Stimulated activated CD8-positive, alpha-beta memory T cell treated with anti-CD3 and anti-CD28 coated beads, Interleukin-12 subunit alpha, Interleukin-12 subunit beta, amount 100 ng/mL, for 4 hours (primary cell): ENCODE data around the gene TRRAP.
"Not testable (repeated sequence)": the region's sequence is repeated elsewhere in the genome, so short reads cannot be mapped to it uniquely, and the experiment has no call there.

Experiments
- DNase-seq: peaks from one replicate; pipeline ENCODE4 v3.0.0-alpha.2; 2020; ENCODE audit warnings: low read depth

TRRAP gene

GRCh38 chr7:98878365-98879197, at the start of gene TRRAP:
Gene TRRAP (plus strand): TSS chr7:98878532. CDS start chr7:98881151, 2,619 bp downstream.
- DNase-seq = peak; percentile 66

DNA sequence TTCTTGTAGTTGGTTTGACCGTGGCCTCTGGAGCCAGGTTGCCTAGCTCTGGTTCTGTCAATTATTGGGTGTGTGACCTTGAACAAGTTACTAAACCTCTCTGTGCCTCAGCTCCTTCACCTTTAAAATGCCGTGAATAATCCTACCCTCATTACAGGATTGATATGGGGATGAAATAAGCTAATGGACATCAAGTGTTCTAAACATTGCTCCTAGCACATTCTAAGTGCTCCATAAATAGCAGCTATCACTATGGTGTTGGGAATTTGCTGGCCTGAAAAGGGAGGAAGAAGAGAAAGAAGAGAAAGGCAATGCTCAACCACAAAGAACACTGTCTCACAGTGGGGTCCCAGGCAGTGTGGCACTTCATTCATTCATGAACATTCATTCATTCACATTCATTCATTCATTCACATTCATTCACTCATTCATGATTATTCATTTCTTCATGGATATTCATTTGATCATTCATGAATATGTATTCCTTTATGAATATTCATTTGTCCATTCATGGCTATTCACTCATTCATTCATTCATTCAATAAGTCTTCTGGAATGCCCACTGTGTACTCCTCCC, 47.3 kb upstream of the TRRAP start:
- no peak for DNase-seq

GRCh38 chr7:98831641-98832221, 46.6 kb upstream of the TRRAP start:
- no peak for DNase-seq

DNA sequence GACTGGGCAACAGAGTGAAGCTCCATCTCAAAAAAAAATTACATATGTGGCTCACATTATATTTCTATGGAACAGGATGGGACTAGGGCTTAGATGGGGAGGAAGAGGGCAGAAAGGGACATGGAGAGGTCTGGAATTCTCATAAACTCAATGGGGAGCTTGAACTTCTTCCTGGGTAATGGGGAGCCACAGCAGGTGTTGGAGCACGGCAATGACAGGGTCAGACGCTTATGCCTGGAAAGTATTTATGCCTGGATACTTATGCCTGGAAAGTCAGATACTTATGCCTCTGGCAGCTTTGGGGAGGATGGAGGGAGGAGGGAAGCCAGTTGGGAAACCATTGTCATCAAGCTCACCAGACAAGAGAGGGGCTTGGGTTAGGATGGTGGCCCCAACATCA, 45.3 kb upstream of the TRRAP start:
- no peak for DNase-seq

GRCh38 chr7:98834949-98835348, 43.4 kb upstream of the TRRAP start:
- DNase-seq = no peak

DNA sequence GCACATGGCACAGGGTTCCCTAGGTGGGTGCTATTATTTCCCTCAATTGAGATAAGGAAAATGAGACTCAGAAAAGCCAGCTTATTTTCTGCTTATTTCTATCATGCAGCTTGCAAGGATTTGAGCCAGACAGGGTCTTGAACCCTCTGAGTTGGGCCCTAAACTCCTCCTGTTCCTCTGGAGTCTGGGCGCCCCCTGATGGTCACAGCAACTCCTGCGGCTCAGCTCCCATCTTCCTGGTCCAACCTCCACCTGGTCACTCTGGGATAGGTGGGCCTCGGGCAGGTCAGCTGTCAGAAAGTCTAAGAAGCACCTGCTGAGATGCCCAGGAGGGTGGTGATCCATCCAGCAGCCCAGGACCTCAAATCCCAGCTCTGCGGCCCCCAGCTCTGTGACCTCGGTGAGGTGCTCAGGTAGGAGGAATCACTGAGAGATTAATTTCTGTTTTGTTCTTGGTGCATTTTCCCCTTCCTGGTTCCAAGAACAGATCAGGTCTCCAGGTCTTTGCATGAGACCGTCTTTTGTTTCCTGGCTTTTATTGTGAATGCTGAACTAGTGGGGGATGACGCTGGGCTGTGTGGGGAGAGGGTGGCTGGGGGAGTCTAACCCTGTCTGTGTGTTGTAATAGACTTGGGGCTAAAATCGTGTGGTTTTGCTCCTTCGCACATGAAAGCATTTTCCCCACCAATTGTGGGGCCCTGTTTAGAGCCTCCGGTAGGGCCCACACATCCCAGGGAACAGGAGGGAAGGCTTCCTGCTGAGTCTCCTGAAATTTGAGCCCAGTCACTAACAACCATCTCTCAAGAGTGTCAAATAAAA, 41.3 kb upstream of the TRRAP start:
- DNase-seq = no peak

DNA sequence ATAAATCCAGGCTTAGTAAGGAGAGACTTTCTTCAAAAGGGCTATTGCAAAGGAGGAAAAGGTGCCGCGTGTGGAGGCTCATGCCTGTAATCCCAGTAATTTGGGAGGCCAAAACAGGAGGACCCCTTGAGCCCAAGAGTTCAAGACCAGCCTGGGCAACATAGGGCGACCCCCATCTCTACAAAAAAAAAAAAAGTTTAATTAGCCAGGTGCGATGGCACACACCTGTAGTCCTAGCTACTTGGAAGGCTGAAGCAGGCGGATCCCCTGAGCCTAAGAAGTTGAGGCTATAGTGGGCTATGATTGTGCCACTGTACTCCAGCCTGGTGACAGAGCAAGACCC, 40.7 kb upstream of the TRRAP start:
- DNase-seq = no peak

GRCh38 chr7:98840096-98840495, 38.2 kb upstream of the TRRAP start:
- DNase-seq = no peak

GRCh38 chr7:98840722-98841121, 37.6 kb upstream of the TRRAP start:
- DNase-seq = no peak

GRCh38 chr7:98841179-98841997, 36.9 kb upstream of the TRRAP start:
- peak; percentile 44 for DNase-seq

- DNase-seq = not testable (repeated sequence)
Observed at GRCh38 chr7:98842552-98842951, 35.8 kb upstream of the TRRAP start.

DNA sequence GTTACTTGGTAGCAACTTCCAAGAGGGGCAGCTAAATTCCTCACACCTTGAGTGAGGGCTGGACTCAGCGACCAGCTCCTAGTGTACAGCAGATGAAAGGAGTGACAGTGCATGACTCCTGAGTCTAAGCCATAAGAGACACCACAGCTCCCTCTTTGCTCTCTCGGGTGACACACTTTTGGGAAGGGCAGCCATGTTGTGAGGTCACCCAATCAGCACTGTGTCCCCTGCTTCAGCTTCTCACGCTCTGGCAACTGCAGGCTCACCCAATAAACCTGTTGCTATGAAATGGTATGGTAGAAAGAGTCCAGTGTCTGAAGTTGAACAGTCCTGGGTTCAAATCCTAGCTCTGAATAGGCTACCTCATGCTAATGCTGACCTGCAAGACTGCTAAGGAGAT, 29.4 kb upstream of the TRRAP start:
- no peak for DNase-seq

DNA sequence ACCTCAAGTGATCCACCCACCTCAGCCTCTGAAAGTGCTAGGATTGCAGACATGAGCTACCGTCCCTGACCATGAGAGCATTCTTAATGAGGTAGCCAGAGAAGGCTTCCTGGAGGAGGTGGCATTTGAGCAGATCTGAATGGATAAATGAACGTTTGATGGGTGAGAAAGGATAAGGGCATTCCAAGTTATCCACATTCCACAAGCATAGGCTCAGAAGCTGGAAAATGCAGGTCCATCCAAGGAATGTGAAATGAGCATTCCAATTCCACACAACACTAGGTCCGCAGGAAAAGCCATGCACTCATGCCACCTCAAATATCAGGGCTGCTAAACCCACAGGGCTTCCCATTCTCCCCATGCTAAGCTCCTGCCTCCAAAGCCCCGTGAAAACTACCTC, 25.5 kb upstream of the TRRAP start:
- no peak for DNase-seq

DNA sequence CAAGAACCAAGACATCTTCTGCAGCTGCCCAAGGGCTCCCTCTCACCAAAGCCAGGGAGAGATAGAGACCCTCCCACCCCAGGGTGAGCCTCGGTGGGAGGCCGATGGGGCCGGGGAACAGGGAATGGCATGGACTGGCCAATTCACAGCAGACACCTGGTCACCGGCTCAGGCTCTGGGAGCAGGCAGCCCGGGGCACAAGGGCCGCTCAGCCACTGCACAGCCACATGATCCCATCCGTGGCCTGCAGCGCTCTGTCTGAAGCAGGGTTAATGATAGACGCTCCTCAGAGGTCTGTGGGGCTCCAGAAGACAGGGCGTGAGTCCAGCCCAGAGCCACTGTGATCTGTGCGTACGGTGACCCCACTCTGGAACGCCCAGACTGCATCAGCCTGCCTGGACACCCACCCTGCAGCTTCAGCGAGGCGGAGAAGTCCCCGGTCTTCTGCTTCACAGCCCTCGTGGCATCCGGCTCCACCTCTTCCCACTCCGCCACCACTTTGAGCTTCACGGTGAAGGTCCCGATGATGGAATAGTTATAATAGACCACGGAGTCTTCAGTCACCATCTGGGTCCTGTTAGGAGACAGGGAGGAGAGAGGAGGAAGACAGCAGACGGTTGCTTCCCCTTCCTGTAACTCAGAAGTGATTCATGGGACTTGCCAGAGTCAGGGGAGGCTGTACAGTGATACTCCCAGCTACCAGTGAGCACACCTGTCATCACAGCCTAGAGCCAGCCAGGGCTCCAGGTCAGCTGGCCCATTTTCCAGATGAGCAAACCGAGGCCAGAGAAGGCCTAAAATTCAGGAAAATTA, 22.5 kb upstream of the TRRAP start:
- DNase-seq = no peak

- DNase-seq = no peak
Observed at GRCh38 chr7:98860071-98860470, 18.3 kb upstream of the TRRAP start.

GRCh38 chr7:98862203-98862602, 16.1 kb upstream of the TRRAP start:
- no peak for DNase-seq

GRCh38 chr7:98862716-98863420, 15.5 kb upstream of the TRRAP start:
- DNase-seq = no peak

GRCh38 chr7:98863601-98864000, 14.7 kb upstream of the TRRAP start:
- DNase-seq = no peak

DNA sequence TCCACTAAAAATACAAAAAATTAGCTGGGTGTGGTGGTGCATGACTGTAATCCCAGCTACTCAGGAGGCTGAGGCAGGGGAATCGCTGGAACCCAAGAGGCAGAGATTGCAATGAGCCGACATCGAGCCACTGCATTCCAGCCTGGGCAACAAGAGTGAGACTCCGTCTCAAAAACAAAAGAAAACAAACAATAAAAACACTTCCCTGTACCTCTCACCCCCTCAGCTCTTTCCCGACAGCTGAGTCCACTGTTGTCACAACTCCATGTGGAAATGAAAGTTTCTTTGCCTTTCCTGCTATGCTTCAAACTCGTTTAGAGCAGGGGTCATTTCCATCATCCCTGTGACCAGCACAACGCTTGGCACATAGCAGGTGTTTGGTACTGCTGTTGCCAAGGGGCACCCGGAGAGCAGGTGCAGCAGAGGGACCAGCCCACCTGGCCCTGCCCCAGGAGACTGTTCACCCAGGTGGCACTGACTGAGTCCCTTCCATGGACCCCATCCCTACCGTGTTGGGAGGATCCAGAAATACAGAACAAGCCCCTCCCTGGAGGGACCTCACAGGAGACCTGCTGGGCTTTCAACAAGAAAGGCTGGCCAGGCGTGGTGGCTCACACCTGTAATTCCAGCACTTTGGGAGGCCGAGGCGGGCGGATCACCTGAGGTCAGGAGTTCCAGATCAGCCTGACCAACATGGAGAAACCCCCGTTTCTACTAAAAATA, 13.4 kb upstream of the TRRAP start:
- DNase-seq = no peak

DNA sequence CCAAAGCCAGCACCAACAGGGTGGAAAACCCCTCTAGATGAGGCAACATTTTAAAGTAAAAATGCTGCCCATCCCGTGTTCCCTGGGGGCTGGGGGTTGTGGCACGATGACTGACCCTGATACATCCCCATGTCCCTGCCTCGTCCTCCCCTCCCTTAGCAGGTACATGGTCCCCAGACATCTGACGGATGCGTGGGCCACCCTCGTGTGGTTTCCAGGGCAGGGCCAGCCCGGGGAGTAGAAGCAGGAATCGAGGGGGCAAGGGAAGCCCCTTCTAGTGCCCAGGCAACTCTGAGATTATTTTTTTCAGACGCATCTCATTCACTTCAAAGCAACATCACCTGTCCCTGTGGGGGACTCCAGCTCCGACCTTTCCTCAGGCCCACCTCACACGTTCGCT, 12.0 kb upstream of the TRRAP start:
- no peak for DNase-seq
